ENCODE results near the gene CD59.

CD59 gene

GRCh38 chr11:33659370-33660139, 76.7 kb downstream of the CD59 start:
- TF ChIP-seq POLR2AphosphoS5 (IDR thresholded peaks at IDR 0.05; ENCODE audit: low read depth, low read length) (no peak), REST (IDR thresholded peaks at IDR 0.05; ENCODE audit: insufficient read depth in 1 of 2, low read depth in 2 of 2, low read length in 2 of 2) (no peak), FOXP2 (optimal IDR thresholded peaks at IDR 0.05; ENCODE audit: borderline replicate concordance, extremely low read depth, extremely low read length, insufficient read depth) (no peak), SIN3A (IDR thresholded peaks at IDR 0.05; ENCODE audit: borderline replicate concordance, insufficient read depth, low read length) (no peak), TAF1 (IDR thresholded peaks at IDR 0.05; ENCODE audit: borderline replicate concordance, insufficient read depth, low read length) (no peak)

- TF ChIP-seq POLR2AphosphoS5 (IDR thresholded peaks at IDR 0.05; ENCODE audit: low read depth, low read length): no peak
- no peak for TF ChIP-seq FOXP2 (optimal IDR thresholded peaks at IDR 0.05; ENCODE audit: borderline replicate concordance, extremely low read depth, extremely low read length, insufficient read depth)
- TF ChIP-seq REST (IDR thresholded peaks at IDR 0.05; ENCODE audit: insufficient read depth in 1 of 2, low read depth in 2 of 2, low read length in 2 of 2): no peak
- TF ChIP-seq SIN3A (IDR thresholded peaks at IDR 0.05; ENCODE audit: borderline replicate concordance, insufficient read depth, low read length): no peak
- no peak for TF ChIP-seq TAF1 (IDR thresholded peaks at IDR 0.05; ENCODE audit: borderline replicate concordance, insufficient read depth, low read length)
Measured at GRCh38 chr11:33658195-33658900, 77.9 kb downstream of the CD59 start.

- no peak for TF ChIP-seq TAF1 (IDR thresholded peaks at IDR 0.05; ENCODE audit: borderline replicate concordance, insufficient read depth, low read length)
- TF ChIP-seq FOXP2 (optimal IDR thresholded peaks at IDR 0.05; ENCODE audit: borderline replicate concordance, extremely low read depth, extremely low read length, insufficient read depth): no peak
- no peak for TF ChIP-seq REST (IDR thresholded peaks at IDR 0.05; ENCODE audit: insufficient read depth in 1 of 2, low read depth in 2 of 2, low read length in 2 of 2)
- no peak for TF ChIP-seq POLR2AphosphoS5 (IDR thresholded peaks at IDR 0.05; ENCODE audit: low read depth, low read length)
- TF ChIP-seq SIN3A (IDR thresholded peaks at IDR 0.05; ENCODE audit: borderline replicate concordance, insufficient read depth, low read length): no peak
Measured at GRCh38 chr11:33657757-33658156, 78.5 kb downstream of the CD59 start.

- TF ChIP-seq TAF1 (IDR thresholded peaks at IDR 0.05; ENCODE audit: borderline replicate concordance, insufficient read depth, low read length): no peak
- no peak for TF ChIP-seq SIN3A (IDR thresholded peaks at IDR 0.05; ENCODE audit: borderline replicate concordance, insufficient read depth, low read length)
- TF ChIP-seq FOXP2 (optimal IDR thresholded peaks at IDR 0.05; ENCODE audit: borderline replicate concordance, extremely low read depth, extremely low read length, insufficient read depth): no peak
- no peak for TF ChIP-seq POLR2AphosphoS5 (IDR thresholded peaks at IDR 0.05; ENCODE audit: low read depth, low read length)
- no peak for TF ChIP-seq REST (IDR thresholded peaks at IDR 0.05; ENCODE audit: insufficient read depth in 1 of 2, low read depth in 2 of 2, low read length in 2 of 2)
Measured at GRCh38 chr11:33656768-33657167, 79.5 kb downstream of the CD59 start.
